HG03039 (cell line): ENCODE measurements around the gene VWA5A.
A peak's percentile ranks its signal among the peaks of the same experiment; 100 is the strongest.
"Not testable (repeated sequence)": the region's sequence is repeated elsewhere in the genome, so short reads cannot be mapped to it uniquely, and the experiment has no call there.

ENCODE experiments used
- ATAC-seq: cut with Tn5 transposase; IDR thresholded peaks from one replicate; pipeline ENCODE4 v1.9.1; 2021; ENCODE audit warnings: mild to moderate bottlenecking, moderate library complexity; ENCODE audit not compliant: unreplicated experiment

Gene VWA5A

DNA sequence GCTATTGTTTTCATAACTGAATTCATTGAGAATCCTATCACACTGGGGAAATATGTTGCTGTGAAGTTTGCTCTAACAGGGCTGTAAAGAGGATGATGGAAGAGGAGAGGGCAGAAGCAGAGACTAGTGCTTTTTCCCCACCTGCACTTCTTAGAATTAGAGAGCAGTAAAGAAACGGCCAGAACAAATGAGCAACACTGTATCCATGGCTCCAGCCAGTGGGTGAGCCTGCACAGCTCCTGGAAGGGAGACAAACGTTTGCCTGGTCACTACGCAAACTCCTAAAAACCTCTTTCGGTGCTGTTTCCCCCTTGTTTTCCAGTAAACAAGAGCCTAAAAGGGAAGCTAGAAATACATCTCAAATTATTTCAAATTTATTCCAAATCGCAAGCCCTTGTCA lies 45.7 kb downstream of the VWA5A start:
- ATAC-seq: no peak

DNA sequence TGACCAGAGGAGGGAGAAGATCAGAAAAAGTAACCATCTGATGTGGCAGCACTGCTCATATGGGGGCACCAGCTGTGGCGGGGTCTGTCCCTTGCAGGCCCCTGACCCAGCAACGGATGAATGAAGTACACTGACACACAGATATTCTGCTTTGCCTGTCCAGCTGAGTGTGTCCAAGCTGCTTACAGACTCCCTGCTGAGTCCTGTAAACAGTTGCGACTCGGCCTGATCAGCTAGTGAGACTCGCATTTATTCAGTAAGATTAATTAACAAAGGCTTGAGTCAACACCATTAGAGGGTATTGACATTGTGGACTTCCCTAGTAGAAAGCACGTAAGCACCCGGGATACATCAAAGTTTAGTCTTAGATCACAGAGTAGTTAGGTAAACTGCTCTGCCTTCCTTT lies 52.6 kb downstream of the VWA5A start:
- no peak for ATAC-seq

DNA sequence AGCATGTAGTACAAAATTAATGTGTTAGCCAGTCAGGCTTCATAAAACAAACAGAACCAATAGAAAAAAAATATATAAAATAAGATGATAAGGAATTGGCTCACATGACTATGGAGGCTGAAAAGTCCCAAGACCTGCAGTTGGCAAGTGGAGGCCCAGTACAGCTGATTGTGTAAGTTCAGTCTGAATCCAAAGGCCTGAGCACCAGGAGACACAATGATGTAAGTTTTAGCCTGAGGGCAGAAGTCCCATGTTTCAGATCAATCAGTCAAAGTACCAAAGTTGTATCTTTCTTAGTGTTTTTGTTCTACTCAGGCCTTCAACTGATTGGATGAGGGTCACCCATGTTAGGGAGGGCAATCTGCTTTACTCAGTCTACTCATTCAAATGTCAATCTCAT lies 53.5 kb downstream of the VWA5A start:
- ATAC-seq: no peak

DNA sequence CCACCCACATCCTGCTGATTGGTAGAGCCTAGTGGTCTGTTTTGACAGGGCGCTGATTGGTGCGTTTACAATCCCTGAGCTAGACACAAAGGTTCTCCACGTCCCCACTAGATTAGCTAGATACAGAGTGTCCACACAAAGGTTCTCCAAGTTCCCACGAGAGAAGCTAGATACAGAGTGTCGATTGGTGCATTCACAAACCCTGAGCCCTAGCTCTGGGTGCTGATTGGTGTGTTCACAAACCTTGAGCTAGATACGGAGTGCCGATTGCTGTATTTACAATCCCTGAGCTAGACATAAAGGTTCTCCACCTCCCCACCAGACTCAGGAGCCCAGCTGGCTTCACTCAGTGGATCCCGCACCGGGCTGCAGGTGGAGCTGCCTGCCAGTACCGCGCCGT lies 55.1 kb downstream of the VWA5A start:
- not testable (repeated sequence) for ATAC-seq

DNA sequence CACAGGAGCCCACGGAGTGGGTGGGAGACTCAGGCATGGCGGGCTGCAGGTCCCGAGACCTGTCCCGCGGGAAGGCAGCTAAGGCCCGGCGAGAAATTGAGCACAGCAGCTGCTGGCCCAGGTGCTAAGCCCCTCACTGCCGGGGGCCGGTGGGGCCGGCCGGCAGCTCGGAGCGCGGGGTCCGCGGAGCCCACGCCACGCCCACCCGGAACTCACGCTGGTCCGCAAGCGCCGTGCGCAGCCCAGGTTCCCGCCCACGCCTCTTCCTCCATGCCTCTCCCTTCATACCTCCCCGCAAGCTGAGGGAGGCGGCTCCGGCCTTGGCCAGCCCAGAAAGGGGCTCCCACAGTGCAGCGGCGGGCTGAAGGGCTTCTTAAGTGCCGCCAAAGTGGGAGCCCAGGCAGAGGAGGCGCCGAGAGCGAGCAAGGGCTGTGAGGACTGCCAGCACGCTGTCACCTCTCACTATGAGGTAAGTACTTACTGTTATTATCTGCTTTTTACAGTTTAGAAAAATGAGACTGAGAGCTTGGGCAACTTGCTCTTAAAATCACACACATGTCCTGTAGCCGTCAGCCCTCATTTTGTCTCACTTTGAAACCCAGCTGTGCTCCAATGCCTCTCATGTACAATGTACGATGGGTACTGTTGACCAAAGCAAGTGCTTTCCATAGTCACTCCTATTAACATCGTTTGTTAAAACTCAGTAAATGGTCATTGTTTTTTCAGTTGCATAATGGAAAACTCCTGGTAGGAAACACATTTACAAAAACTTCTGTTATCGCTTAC lies 55.7 kb downstream of the VWA5A start:
- ATAC-seq: no peak

DNA sequence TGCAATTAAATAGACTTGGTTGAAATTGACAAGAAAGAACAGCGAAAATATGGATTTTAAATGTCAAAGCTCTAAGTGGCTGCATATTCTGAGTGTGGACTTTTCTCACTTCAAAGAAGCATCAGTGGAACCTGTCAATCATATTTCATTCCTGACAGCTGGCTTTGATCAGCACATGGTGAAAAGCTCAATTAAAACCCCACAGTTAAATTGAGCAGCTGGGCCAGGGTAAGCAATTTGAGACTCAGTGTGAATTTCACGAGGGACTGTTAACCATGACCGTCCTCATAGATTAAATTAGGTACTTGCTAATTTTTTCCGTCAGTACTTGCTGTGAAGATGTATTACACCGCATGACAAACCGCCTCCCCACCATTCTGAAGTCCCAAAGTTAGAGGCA lies 56.9 kb downstream of the VWA5A start:
- no peak for ATAC-seq

DNA sequence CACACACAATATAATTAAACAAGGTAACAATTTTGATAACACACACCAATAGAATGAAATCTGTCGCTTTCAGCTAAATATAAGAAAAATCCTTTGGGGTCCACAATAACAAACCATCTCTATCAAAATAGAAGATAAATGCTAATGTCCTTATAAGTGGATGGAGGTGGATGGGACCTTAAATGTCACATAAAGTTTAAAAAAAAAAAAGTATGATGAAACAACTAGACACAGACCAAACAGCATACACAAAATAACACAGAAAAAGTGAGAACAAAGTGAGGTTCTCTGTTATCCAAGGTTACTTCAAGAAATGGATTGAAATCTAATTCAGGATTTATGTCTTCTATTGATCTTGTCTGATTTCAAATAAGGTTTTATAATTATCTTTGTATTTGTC lies 57.3 kb downstream of the VWA5A start:
- ATAC-seq: no peak

DNA sequence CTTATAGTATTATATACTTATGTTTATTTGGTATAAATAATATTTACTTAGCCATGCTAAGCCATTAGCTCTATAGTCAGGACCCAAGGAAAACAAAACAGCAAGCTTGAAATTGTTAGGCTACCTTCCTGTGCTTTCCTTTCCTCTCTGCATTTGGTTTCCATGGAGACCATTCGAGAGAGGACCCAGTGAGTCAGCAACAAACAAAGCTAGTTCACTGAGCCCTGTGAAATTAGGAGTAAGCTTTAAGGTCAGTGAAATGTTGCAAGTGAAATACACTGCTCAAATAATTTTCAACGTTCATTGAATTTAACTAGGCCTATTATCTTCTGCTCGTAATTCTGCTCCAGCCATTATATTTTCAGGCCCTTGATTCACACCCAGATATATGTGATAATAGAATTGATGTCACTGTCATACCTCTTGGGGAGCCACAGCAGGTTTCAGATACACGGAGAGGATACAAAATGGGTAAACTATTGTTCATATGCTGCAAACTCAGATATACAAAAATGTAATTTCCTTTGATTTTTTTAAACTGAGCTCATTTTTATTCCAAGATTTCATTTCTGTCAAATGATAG lies 58.8 kb downstream of the VWA5A start:
- no peak for ATAC-seq

DNA sequence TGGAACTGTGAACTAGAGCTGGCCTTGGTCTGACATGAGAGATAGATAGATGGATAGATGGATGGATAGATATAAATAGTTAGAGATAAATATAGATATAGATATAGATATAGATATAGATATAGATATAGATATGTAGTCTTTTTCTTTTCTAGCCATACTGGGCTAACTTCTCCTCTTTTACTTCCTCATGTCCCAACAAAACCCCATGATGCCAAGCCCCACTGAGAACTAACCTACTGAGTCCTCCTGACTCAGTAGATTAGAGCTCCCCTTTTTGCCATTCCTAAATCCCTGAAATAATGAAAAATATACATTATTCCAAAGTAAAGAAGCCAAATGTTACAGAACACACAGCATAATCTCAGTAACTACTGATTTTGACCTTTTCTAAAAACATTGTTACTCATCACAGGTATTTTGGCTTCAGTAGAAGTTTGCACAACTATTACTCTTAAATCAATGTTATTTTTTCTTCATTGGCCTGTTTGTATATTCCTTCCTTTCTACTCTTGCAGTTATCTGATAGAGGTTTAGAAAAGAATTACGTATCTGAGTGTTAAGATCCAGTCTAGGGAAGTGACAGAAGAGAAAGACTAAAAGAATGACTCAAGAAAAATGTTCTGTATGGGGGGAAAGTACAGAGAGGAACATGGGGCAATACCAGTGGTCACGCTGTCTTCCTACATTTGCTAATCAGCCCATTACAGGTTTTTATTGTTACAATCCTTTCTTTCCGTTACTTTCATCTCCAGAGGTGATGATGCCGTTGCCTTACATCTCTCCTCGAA lies 61.9 kb downstream of the VWA5A start:
- ATAC-seq: no peak

DNA sequence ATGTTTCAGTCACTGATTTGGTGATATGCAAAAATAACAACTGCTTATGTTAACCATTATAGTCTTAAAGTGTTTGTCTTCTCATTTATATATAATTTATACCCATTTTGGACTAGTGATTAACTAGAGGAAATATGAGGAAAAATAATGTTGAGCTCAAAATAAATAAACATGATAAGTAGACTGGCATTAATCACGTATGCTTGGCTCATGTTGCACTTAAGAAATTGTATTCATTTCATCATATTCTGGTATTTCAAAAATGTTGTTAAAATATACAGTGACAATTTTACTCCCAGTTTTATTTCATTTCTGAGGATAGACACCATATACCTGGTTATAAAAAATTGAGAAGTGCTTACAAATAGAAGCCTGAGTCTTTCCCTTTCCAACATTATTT lies 64.1 kb downstream of the VWA5A start:
- no peak for ATAC-seq

DNA sequence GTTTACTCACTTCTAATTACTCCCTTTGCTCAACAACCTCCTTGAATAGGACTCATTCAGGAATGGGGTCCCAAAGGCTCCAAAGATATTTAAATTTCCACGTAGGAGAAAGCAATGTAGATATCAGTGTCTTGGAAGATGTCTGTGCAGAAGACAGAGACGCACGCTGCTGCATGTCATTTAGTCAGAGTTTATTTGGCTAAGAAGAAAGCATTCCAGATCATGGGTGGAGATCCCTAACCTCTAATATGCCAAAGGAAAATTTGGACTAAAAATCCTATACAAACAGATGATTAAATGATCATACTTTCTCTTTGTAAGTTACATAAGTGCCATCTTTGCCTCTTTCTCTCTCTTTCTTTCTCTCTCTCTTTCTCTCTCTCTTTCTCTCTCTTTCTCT lies 67.8 kb downstream of the VWA5A start, which contains the start of gene OR10D3:
OR10D3 (plus strand) TSS at position 278 of the 400 bp plus-strand sequence. CDS start 1,925 bp downstream, outside the sequence.
- no peak for ATAC-seq

DNA sequence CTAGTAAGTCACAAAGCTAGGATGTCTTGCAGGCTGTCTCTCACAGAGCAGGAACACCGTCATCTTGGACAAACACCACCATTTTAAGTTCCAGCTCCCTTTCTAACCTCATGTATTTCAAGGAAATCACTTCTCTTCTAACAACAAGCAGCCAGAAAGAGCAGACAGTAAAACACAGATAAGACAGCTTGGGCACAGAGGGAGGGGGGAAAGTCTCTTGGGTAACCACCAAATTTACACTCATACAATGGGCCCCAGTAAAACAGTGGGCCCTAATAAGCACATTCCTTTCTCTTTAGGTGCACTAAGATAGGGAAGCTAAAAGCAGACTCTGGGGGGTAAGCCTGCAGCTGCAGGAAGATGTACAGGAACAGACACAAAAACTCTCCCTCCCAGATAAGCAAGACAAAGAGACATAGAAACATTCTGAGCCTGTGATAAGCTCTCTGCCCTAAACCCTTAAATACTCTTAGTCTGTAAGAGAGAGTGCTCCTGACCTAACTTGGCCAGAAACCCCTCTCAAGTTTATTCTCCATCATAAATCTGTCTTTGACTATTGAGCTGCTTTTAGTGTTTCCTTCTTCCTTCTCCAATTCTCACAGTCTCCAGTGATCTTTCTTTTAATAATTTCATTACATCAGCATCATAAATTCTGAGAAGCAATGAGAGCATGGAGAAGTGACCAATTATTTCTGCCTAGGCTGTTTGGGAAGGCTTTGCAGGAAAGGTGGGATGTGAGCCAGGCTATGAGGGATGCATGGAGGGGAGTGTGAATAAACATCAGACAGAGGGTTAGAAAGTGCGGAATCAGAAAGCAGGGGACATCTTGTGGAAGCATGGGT lies 75.3 kb downstream of the VWA5A start:
- ATAC-seq: no peak

DNA sequence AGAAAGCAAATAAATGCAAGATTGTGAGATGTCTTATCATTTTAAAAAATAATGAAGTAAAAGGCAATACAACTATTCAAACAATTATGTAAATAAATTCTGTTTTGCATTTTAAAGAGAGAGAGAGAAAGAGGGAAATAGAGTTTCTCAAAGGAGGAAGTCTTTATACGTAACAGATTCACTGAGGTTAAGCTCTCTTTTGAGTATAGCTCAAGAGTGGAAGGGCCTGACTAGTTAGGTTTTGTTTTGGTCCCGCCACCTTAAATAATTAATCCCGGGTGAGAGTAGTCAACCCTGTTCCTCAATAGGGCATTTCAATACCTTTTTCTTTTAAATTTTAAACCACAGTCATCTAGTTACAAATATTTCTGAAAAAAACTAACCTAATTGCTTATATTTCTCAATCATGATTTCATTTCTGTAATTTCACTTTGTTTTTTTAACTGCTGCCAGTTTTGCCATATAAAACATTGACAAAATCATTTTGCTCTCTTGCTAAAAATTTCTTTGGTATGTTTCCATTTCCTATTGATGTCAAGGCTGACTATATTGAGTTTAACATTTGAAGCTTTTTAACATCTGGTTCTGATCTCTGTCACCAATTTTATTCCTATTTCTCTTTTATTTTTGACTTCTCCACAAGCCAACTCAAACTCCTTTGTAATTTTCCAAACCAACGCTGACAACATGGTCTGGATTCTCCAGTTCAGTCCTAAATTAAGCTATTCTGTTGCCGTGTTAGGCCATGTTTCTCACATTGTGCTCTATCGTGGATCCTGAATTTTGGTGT lies 78.2 kb downstream of the VWA5A start:
- no peak for ATAC-seq

DNA sequence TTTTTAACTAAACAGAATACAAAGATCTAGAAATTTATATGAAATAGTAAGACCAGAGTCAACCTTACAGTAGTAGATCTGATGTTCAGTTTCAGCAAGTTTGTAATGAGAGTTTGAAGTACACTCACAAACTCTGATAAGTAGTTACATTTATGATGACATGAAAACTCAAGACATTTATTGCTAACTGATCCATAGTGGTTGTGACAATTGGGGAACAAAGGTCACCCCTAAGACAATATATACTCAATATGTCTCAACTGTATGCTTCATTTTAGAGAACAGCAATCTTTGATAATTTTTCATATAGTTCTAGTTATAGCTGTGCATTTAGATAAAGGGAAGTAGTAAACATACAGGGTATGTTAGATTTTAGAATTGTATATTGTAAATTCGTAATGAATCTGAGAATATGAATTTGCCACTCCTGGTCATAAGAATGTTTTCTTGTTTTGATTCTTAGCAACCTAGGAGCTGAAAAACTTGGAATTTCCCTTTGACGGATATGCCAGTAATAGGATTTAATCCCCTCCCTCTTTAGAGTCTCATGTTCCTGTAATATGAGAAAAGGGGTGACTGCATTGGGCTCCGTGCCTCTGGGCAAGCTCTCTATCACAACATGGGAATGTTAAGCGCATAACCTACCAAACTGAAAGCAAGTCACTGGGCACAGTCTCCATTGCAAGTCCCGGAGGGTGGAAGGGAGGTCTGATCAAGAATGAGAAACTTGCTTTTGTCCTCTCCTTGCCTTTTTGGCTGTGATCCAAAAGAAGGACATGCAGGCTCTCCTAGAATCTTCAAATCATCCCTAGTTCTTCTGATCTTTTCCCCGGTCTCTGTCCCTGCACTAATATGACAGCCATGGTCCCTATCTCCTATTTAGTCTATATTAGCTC lies 79.3 kb downstream of the VWA5A start:
- ATAC-seq: no peak

DNA sequence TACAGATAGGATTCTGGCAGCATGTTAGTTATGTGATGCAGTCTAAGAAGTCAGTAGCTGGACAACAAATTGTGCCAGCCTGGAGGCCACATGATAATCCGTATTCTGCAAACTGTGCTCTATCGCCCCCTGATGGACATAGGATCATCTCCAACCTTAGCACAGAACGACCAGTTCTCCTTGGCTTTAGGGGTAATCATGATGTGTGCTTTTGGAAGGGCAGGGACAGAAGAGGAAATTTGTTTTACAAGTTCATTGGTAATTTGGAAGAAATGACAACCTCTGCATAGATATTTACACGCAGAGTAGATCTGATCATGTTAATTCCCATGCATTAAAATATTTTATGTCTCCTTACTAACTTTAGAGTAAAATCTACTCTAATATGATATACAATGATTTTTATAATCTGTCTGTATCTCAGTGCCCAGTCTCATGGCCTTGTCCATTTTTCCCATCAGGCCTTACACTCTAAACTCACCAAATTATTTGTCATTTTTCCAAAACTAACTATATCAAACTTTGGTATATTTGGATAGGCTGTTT lies 80.0 kb downstream of the VWA5A start:
- peak; percentile 82 for ATAC-seq
